Loucy (cell line): ENCODE data around the gene PRMT9.

Experiments
- H2AFZ ChIP-seq: fragments of 200-600 bp; sonication (generic); 2 replicates; pipeline ENCODE4 v1.6.0; 2016; ENCODE audit warnings: antibody characterized with exemption, mild to moderate bottlenecking, low read length, moderate library complexity
- H3F3A ChIP-seq: fragments of 200-600 bp; 2 replicates; pipeline ENCODE4 v1.6.0; 2016; ENCODE audit warnings: antibody characterized with exemption, low read depth, mild to moderate bottlenecking
- H3K27me3 ChIP-seq: fragments of 200-600 bp; sonication (generic); 2 replicates; pipeline ENCODE4 v1.6.1; 2014; ENCODE audit warnings: low read length, mild to moderate bottlenecking; ENCODE audit not compliant: insufficient read depth, poor library complexity, severe bottlenecking
- H3K36me3 ChIP-seq: fragments of 200-600 bp; sonication (generic); 2 replicates; pipeline ENCODE4 v1.6.1; 2016; ENCODE audit warnings: low read length; ENCODE audit not compliant: insufficient read depth
- H3K4me1 ChIP-seq: fragments of 200-600 bp; sonication (generic); 2 replicates; pipeline ENCODE4 v1.5.1; 2014; ENCODE audit warnings: low read length, mild to moderate bottlenecking; ENCODE audit not compliant: insufficient read depth, poor library complexity, severe bottlenecking
- H3K4me2 ChIP-seq: fragments of 200-600 bp; sonication (generic); 2 replicates; pipeline ENCODE4 v1.6.0; 2014; ENCODE audit warnings: antibody characterized with exemption, low read length, low read depth, mild to moderate bottlenecking; ENCODE audit not compliant: poor library complexity, severe bottlenecking
- H3K4me3 ChIP-seq: fragments of 200-600 bp; sonication (generic); 2 replicates; pipeline ENCODE4 v1.5.1; 2014; ENCODE audit warnings: low read length, mild to moderate bottlenecking, mixed read lengths; ENCODE audit not compliant: poor library complexity, severe bottlenecking
- H3K79me2 ChIP-seq: fragments of 200-600 bp; sonication (generic); 2 replicates; pipeline ENCODE4 v1.6.1; 2014; ENCODE audit warnings: low read length; ENCODE audit not compliant: insufficient read depth
- H3K9ac ChIP-seq: fragments of 200-600 bp; sonication (generic); 2 replicates; pipeline ENCODE4 v1.6.0; 2014; ENCODE audit warnings: mild to moderate bottlenecking, low read depth, low read length, moderate library complexity; ENCODE audit not compliant: poor library complexity, severe bottlenecking
- H3K9me2 ChIP-seq: fragments of 200-600 bp; sonication (generic); replicated peaks from 2 replicates; pipeline ENCODE4 v1.6.1; 2016; ENCODE audit warnings: low read depth, low read length, mixed read lengths
- H3K9me3 ChIP-seq: fragments of 200-600 bp; sonication (generic); 2 replicates; pipeline ENCODE4 v1.6.1; 2014; ENCODE audit warnings: mild to moderate bottlenecking, antibody characterized with exemption, low read length, low read depth; ENCODE audit not compliant: insufficient read depth
- H4K20me1 ChIP-seq: fragments of 200-600 bp; sonication (generic); 2 replicates; pipeline ENCODE4 v1.6.0; 2014; ENCODE audit warnings: antibody characterized with exemption, low read length, mild to moderate bottlenecking; ENCODE audit not compliant: insufficient read depth, poor library complexity, severe bottlenecking
- EZH2phosphoT487 ChIP-seq: fragments of 200-600 bp; IDR thresholded peaks from 2 replicates; pipeline ENCODE4 v1.6.1; 2018; ENCODE audit warnings: antibody characterized with exemption, mild to moderate bottlenecking, moderate library complexity, borderline replicate concordance
- TF ChIP-seq, protein P1 (sequence below): fragments of 200-600 bp; sonication (generic); conservative IDR thresholded peaks from 2 replicates; pipeline ENCODE4 v1.5.1; 2014; ENCODE audit warnings: mild to moderate bottlenecking, antibody characterized with exemption, low read length

The PRMT9 gene

DNA sequence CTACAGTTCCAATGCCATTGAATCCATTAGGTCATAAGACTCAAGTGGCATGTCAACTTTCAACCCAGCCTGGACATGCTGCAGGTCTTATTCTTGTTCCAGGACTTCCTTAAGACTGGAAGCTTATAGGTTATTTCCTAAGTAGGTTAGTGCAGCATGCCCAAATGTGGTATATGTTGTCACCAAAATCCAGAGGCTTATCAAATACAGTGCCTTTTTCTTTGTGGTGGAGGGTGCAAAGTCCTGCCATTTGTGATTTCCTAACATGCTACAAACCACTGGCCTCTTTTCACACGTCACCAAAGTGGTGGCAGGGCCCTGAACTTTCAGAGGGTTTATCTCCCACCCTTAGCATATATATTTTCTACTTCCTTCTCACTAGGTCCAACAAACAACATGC is 76.5 kb downstream of the PRMT9 start:
- Histone ChIP-seq H3K9ac (no peak overlapping the region), H3F3A (no peaks in the 10 kb centered on the region), H3K9me2 (no peaks in the 10 kb centered on the region), H3K4me3 (no peak overlapping the region), H3K79me2 (no peaks in the 10 kb centered on the region), H3K4me1 (no peaks in the 10 kb centered on the region), H3K27me3 (peaks cover 50% of the 10 kb centered on the region), H2AFZ (no peak overlapping the region), H3K4me2 (no peak overlapping the region), H3K36me3 (no peaks in the 10 kb centered on the region), H4K20me1 (no peaks in the 10 kb centered on the region), H3K9me3 (no peaks in the 10 kb centered on the region)
- TF ChIP-seq EZH2phosphoT487 = no peak
- TF ChIP-seq, protein P1, sequence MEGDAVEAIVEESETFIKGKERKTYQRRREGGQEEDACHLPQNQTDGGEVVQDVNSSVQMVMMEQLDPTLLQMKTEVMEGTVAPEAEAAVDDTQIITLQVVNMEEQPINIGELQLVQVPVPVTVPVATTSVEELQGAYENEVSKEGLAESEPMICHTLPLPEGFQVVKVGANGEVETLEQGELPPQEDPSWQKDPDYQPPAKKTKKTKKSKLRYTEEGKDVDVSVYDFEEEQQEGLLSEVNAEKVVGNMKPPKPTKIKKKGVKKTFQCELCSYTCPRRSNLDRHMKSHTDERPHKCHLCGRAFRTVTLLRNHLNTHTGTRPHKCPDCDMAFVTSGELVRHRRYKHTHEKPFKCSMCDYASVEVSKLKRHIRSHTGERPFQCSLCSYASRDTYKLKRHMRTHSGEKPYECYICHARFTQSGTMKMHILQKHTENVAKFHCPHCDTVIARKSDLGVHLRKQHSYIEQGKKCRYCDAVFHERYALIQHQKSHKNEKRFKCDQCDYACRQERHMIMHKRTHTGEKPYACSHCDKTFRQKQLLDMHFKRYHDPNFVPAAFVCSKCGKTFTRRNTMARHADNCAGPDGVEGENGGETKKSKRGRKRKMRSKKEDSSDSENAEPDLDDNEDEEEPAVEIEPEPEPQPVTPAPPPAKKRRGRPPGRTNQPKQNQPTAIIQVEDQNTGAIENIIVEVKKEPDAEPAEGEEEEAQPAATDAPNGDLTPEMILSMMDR = no peak

DNA sequence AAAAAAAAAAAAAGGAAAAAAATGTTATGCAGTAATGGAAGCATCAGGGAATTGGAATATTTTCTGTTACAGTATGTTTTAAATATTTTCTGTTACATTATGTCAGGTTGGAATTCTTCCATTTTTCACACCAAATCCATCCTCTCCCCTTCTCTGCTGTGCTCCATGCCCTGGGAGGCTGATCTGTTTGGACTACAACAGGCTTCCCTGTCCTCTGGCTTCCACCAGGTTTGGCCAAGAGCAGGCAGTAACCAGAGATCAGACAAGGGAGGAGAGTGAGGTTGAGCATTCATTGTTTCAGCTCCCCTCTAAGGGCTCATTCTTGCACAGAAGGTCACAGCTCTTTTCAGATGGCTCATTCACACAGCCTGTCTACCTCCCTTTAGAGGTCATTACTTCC is 78.5 kb downstream of the PRMT9 start:
- no peaks in the 10 kb centered on the region for H3K9me3 ChIP-seq
- peaks cover 31% of the 10 kb centered on the region for H3K27me3 ChIP-seq
- H4K20me1 ChIP-seq = no peaks in the 10 kb centered on the region
- H2AFZ ChIP-seq = no peak overlapping the region
- no peaks in the 10 kb centered on the region for H3K36me3 ChIP-seq
- no peak overlapping the region for H3K9ac ChIP-seq
- H3F3A ChIP-seq = no peaks in the 10 kb centered on the region
- no peaks in the 10 kb centered on the region for H3K79me2 ChIP-seq
- H3K4me3 ChIP-seq = no peak overlapping the region
- H3K4me1 ChIP-seq = no peaks in the 10 kb centered on the region
- no peak for TF ChIP-seq EZH2phosphoT487
- TF ChIP-seq, protein P1 = no peak
- no peak overlapping the region for H3K4me2 ChIP-seq
- no peaks in the 10 kb centered on the region for H3K9me2 ChIP-seq

DNA sequence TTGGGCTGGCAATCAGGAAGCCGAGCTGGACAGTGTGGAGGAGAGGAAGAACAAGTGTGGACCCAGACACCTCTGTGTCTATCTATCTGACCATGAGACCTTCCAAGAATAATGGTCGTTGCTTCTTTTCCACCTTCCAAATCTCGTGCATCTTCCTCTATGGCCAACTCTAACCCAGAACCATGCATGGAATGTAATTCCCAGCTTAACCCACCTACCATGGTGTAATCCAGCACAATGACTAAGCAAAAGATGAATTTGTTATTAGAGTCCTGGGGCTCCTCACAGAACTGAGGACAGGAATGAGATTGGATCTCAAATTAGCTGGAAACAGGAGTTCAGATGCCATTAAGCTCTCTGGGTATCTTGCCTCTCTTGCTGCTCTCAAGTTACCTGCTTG is 84.2 kb downstream of the PRMT9 start:
- TF ChIP-seq EZH2phosphoT487 = no peak
- TF ChIP-seq, protein P1 = no peak
- H3K9me3 ChIP-seq = no peaks in the 10 kb centered on the region
- H3K4me1 ChIP-seq = no peaks in the 10 kb centered on the region
- no peak overlapping the region for H3K4me2 ChIP-seq
- no peak overlapping the region for H3K4me3 ChIP-seq
- no peaks in the 10 kb centered on the region for H3K79me2 ChIP-seq
- no peak overlapping the region for H2AFZ ChIP-seq
- H3K9me2 ChIP-seq = no peaks in the 10 kb centered on the region
- no peaks in the 10 kb centered on the region for H4K20me1 ChIP-seq
- no peaks in the 10 kb centered on the region for H3K27me3 ChIP-seq
- H3K36me3 ChIP-seq = no peaks in the 10 kb centered on the region
- H3K9ac ChIP-seq = no peak overlapping the region
- no peaks in the 10 kb centered on the region for H3F3A ChIP-seq
